ENCODE data around the gene MAGI1. TPM values are rescaled to one million over a fixed set of nuclear protein-coding genes. Genes with fewer than 3 reads are reported as not detected.
A peak's percentile ranks its signal among the peaks of the same experiment; 100 is the strongest.
"Not testable (repeated sequence)": the region's sequence is repeated elsewhere in the genome, so short reads cannot be mapped to it uniquely, and the experiment has no call there.

Gene MAGI1
- total and polyA plus RNA-seq, 12 donors = 5.7 to 58.2 (median 37.7) TPM

GRCh38 chr3:66047311-66048050 lies 8.8 kb upstream of the MAGI1 start:
- peak overlapping the region in 5 of 10 donors; percentile 41 to 70 (median 63) for H3K27ac ChIP-seq
- no peaks in the 10 kb centered on the region for H3K27me3 ChIP-seq
- H3K36me3 ChIP-seq = no peaks in the 10 kb centered on the region
- DNase-seq = peak in 1 of 2 donors; percentile 23
- no peaks in the 10 kb centered on the region for H3K9me3 ChIP-seq
- TF ChIP-seq CTCF (IDR thresholded peaks at IDR 0.05) = peak in 1 of 9 donors; percentile 9
- 23 to 28% methylated on average over 6 of the region's 6 CpGs for WGBS, 2 donors
- peaks cover 0 to 18% (median 11%) of the 10 kb centered on the region in 9 donors for H3K4me1 ChIP-seq
- intact Hi-C loops (cut with DNase I) = loop anchor here in 2 of 10 donors (5.0 to 10.0 kb wide), 2 partner anchors 90 to 253 kb away; no protein-coding TSS in a partner anchor
- peak in 7 of 8 donors; percentile 71 to 87 (median 74) for ATAC-seq
- H3K4me3 ChIP-seq = no peak overlapping the region

GRCh38 chr3:66046321-66046720 lies 7.6 kb upstream of the MAGI1 start:
- 87 to 95% methylated on average over 2 of the region's 2 CpGs for WGBS, 2 donors

GRCh38 chr3:66041828-66042227 lies 3.1 kb upstream of the MAGI1 start:
- ATAC-seq (no peak), DNase-seq (no peak)
- no peak for TF ChIP-seq CTCF (IDR thresholded peaks at IDR 0.05)
- Histone ChIP-seq H3K4me3 (no peak overlapping the region), H3K27me3 (peaks cover 0 to 44% (median 0%) of the 10 kb centered on the region in 7 donors), H3K4me1 (peaks cover 0 to 19% (median 7%) of the 10 kb centered on the region in 9 donors), H3K36me3 (no peaks in the 10 kb centered on the region), H3K9me3 (no peaks in the 10 kb centered on the region), H3K27ac (no peak overlapping the region)
- intact Hi-C loops (cut with DNase I) = loop anchor here in 1 of 10 donors (10.0 kb wide), 1 partner anchor 247 kb away; no protein-coding TSS in a partner anchor

More at GRCh38 chr3:66046321-66046720, 7.6 kb upstream of the MAGI1 start:
- H3K4me3 ChIP-seq, H3K9me3 ChIP-seq, H3K27me3 ChIP-seq, DNase-seq, H3K36me3 ChIP-seq: not testable (repeated sequence)
- intact Hi-C loops (cut with DNase I) = loop anchor here in 2 of 10 donors (5.0 to 10.0 kb wide), 2 partner anchors 91 to 252 kb away; no protein-coding TSS in a partner anchor
- peak in 1 of 8 donors; percentile 49 for ATAC-seq
- Histone ChIP-seq H3K4me1 (peaks cover 0 to 17% (median 11%) of the 10 kb centered on the region in 9 donors), H3K27ac (peak overlapping the region in 3 of 10 donors; percentile 14 to 63 (median 48))

GRCh38 chr3:66041116-66041515 lies 2.4 kb upstream of the MAGI1 start:
- H3K27ac ChIP-seq = no peak overlapping the region
- 74 to 80% methylated on average over 1 of the region's 1 CpG for WGBS, 2 donors
- ATAC-seq (no peak), DNase-seq (no peak)
- peaks cover 0 to 51% (median 0%) of the 10 kb centered on the region in 7 donors for H3K27me3 ChIP-seq
- TF ChIP-seq CTCF (IDR thresholded peaks at IDR 0.05) = no peak
- no peaks in the 10 kb centered on the region for H3K9me3 ChIP-seq
- no peak overlapping the region for H3K4me3 ChIP-seq
- peaks cover under 1 to 27% (median 12%) of the 10 kb centered on the region in 9 donors for H3K4me1 ChIP-seq
- intact Hi-C loops (cut with DNase I) = loop anchor here in 1 of 10 donors (10.0 kb wide), 1 partner anchor 246 kb away; no protein-coding TSS in a partner anchor
- no peaks in the 10 kb centered on the region for H3K36me3 ChIP-seq
